GOT3 (cell line): ENCODE results near the gene PIGQ.
A peak's percentile ranks its signal among the peaks of the same experiment; 100 is the strongest.
"Not testable (repeated sequence)": the region's sequence is repeated elsewhere in the genome, so short reads cannot be mapped to it uniquely, and the experiment has no call there.

Experiments
- DNase-seq: peaks from one replicate; lab custom pipeline; 2025; ENCODE audit warnings: mixed read lengths; lab: John Stamatoyannopoulos, UW

Gene PIGQ

DNA sequence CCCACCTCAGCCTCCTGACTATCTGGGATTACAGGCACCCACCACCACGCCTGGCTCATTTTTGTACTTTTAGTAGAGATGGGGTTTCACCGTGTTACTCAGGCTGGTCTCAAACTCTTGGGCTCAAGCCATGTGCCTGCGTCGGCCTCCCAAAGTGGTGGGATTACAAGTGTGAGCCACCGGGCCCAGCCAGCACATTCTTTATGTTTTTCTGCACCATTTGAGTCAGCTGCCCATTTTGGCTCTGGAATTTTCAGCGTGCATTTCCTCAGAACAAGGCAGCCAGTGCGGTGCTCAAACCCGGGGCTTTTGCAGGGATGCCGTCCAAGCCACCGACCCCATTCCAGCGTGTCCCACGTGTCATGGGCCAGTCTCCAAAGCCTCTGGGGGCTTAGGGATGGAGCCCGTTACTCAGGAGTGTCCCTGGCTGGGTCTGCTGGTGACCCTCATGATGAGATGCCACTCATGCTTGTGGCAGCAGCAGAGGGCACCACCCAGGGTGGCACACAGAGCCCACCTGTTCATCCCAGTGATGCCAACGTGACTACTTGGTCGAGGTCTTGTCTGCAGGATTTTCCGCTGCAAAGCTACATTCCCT lies 16.4 kb downstream of the PIGQ start:
- no peak for DNase-seq

DNA sequence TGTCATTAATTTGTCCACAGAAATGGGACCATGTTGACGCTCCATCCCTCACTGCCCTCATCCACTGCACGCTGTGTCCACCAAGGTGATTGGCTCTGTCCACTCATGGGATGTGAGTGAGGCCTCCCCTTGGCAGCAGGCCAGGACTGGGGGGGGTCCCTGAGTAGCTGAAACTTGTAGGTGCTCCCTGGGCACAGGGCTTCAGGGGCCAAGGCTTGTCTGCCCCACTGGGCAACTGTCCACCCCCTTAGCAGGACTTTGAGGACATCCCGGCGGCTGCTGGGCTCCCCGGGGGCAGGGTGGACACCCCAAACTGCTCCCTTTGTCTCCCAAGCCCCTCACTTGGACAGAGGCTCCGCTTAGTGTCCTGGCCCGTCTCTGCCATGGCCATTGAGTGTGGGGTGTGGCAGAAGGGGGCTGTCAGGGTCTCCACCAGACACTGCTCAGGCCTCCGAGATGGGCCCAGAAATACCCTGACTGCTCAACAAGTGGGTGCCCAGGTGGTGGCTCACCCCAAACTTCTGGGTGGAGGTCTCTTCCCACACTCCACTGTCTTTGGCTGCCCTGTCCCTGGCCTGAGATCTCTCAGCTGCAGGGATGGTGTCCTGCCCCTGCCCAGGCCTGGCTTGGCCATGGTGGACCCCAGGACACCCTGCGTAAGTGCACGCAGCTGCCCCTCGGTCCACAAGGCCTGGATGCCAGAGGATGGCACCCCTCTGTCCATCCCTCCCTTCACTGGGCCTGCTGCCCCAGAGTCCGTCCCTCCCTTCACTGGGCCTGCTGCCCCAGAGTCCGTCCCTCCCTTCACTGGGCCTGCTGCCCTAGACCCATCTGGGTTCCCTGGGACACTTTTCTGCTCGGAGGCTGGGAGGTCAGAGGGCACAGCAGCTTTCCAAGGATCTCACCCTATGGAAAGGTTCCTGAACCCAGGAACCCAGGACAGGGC lies 17.1 kb downstream of the PIGQ start:
- no peak for DNase-seq

DNA sequence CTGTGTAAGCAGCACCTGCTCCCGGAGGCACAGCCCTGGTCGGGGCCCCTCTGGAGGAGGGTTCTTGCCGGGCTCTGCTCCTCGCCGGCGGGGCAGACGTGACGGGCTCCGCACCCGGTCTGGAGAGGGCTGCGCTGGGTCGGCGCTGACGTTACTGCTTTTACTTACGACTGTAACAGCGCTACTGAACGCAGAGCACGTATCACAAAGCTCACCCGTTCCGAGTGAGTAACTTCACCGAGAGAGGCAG lies 18.8 kb downstream of the PIGQ start:
- no peak for DNase-seq

DNA sequence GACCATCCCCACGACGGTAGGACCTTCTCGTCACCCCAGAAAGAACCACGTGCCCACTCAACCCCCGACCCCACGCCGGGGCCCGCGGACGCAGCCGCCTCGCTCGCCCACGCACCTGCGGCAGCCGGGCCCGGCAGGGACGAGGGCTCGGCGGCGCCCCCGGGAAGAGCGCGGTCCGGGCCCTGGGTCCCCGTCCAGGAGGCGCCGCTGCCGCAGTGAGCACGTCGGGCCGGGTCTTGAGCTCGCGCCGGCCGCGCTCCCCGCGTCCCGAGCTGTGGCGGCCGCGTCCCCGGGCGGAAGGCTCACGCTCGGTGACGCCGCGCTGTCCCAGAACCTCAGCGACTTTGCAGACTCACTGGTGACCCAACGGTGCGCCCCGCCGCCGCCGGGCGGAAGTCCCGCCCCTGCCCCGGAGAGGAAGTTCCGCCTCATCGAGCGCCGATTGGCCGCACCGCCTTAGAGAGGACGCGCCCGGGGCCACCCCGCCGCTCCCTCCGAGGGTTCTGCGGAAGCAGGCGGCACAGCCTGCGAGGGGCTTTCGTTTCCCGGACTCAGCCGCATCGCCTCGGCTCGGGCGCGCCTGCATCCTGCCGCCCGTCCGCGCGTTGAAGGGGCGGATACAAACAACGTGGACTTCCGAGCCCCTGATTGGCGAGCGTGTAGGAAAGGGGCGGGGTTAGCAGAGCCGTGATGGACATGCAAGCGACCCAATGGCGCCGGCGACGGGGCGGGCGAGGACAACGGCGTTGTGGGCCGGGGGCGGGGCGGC lies 19.3 kb downstream of the PIGQ start:
- peak; percentile 98 for DNase-seq

DNA sequence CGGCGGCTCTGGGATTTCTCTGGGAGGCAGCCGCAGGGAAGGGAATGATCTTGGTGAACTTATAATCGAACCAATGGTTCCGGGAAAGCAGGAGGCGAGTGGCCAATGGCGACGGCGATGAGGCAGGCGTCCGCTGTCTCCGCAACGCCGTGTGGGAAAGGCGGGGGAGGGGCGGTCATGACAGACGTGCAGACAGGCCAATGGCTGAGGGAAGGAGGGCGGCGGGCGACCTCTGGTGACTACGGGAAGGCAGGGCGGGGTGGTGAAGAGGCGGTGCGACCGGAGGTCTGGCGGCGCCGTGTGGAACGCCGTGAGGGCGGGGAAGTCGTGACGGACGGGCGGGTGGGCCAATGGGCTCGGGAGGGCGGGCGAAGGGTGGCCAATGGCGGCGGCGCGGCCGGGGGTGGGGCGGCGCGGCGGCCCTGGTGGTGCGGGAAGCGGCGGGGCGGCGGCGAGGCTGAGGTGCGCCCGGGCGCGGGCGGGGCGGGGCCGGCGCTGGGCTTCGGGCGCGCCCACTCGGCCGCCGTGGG lies 20.0 kb downstream of the PIGQ start, which contains the start of gene RAB40C:
Gene RAB40C (plus strand): TSS at position 409 of the 530 bp plus-strand sequence. CDS start 226 bp downstream, outside the sequence.
- DNase-seq: peak; percentile 98

DNA sequence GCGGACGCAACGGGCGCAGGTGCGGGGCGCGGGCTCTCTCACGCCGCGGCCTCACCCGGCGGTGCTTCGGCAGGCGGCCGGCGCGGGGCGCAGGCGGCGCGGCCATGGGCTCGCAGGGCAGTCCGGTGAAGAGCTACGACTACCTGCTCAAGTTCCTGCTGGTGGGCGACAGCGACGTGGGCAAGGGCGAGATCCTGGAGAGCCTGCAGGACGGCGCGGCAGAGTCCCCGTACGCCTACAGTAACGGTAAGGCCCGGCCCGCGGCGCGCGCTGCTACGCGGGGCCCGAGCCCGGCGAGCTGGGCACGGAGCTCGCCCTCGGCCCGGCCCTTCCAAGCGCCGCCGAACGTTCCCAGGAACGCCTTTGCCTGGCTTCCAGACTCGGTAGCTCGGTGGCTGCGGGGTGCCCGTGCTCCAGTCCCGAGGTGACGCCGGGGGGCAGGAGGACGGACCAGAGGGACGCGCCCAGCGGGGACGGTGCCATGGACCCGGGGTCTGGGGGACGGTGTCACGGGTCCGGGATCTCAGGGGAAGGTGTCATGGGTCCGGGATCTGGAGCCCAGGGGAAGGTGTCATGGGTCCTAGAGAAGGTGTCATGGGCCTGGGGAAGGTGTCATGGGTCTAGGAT lies 20.5 kb downstream of the PIGQ start:
- no peak for DNase-seq

DNA sequence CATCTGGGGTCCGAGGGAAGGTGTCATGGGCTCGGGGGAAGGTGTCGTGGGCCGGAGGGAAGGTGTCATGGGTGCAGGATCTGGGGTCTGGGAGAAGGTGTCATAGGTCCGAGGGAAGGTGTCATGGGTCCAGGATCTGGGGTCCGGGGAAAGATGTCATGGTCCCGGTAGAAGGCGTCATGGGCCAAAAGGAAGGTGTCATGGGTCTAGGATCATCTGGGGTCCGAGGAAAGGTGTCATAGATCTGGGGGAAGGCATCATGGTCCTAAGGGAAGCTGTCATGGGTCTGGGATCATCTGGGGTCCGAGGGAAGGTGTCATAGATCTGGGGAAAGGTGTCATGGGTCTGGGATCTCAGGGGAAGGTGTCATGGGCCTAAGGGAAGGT lies 21.0 kb downstream of the PIGQ start:
- DNase-seq: no peak

DNA sequence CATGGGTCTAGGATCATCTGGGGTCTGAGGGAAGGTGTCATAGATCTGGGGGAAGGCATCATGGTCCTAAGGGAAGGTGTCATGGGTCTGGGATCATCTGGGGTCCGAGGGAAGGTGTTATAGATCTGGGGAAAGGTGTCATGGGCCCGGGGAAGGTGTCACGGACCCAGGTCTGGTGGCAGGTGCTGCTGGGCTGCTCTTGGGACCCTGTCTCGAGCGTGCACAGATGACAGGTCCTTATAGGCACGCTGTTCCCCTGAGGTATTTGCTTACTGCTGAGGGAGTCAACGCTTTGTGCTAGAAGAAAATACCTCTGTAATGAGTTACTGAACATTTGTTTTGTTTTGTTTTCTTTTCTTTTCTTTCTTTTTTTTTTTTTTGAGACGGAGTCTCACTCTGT lies 21.5 kb downstream of the PIGQ start:
- DNase-seq: no peak

DNA sequence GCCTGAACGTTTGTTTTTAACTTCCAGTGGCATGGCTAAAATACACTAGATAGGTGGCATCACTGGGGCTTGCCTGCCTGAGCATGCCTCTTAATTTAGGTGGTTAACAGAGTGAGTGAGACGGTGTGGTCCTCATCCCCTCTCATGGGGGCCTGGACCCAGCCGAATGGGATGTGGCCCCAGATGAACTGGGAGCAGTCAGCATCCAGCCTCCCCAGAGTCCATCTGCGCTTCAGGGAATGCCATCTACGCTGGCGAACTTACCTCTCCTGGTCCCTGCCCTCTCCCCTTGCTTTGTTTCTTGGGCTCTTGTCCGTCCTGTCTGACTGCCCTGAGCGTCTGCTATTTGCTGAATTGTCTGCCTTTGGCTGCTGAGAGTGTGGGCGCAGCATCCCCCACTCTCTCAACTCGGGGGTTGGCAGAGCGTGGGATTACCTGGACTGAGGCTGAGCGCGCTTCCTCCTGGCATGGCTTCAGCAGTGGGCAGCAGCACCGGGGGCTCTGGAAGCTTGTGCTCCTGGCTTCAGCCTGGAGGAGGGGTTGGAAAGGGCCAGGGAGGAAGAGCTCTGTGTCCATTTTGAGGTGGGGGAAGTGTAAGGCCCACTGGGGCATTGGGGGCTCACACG lies 22.2 kb downstream of the PIGQ start:
- no peak for DNase-seq

DNA sequence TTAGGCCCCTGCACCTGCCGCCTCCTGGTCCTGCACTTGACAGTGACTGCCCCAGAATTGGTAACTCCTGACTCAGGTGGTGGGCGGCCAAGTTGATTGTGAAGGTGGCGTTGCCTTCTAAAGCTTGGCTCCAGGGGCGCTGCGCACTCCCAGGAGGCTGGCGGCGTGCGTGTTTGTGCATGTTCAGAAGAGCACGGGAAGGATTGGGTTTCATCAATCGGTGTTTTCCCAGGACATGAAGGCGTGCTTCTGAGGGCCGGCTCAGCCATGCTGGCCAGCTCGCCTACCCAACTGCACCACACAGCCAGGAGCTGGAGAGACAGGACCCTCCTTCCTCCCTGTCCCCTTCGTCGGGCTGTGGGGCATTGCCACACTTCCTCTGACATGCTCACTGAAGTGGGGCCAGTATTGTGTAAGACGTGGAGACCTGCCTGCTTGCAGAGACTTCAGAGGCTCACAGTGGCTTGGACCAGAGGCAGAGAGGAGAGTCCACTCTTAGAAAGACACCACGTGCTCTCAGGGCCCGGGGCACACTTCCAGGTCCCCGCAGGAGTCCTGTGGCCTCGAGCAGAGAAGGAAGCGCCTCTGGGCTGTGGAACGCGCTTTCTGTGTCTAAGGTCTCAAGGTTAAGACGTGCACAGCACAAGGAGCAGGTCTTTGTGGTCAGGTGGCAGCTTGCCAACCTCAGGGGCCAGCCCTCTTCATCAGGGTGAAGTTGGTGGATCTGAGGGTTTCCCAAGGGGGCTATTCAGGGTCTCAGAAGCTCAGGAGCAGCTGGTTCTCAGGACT lies 22.9 kb downstream of the PIGQ start:
- no peak for DNase-seq

DNA sequence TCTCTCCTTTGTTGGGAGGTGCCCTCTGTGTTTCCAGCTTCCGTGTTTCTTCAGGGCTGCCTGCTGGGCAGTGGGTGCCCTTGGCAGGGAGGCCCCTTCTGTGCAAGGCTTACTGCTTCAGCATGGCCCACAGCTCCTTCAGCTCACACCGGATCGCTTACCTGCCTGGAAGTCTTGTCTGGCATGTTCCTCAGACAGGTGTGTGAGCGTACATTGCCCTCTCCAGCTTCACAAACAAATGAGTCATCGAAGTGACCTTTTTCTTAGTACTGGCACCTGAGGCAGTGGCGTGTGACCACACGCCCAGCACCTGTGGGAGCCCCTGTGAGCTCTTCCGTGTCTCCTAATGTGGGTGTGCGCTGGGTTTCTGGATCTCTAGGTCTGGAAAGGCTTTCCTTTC lies 23.6 kb downstream of the PIGQ start:
- DNase-seq: no peak

DNA sequence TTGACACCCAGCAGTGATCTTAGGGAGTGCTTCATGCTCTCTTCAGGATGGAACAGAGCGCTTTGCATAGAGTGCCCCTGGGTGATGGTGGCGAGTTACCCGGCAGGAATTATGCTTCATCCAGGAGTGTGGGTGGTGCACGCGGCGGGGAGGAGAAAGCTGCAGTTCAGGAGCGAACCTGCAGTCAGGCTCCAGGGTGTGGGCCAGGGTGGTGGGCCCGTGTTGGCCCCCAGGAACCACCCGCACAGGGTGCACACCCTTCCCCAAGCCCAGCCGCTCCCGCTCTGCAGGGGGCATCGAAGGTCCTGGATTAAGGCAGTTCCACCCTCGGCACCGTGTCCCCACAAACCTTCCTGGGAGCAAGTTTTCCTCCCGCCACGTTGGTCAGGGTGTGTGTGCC lies 24.0 kb downstream of the PIGQ start:
- no peak for DNase-seq

DNA sequence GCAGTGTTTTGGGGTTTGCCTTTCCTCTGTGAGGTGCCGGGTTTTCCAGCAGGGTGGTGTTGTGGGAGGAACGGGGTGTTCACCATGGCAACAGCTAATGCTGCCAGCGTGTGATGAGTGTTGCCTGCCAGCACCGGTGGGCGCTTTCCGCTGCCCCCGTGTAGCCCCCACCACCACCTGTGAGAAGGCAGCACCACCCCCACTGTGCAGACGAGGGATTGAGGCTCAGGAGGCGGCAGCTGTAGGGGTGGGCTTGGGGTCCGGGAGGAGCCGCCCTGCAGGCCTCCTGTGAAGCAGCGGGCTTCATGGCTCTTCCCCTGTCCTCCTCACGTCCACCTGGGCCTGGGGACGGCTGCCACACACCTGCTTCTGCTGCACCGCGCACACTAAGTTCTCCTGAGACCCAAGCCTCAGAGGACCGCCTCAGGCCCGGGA lies 25.3 kb downstream of the PIGQ start:
- DNase-seq: no peak

DNA sequence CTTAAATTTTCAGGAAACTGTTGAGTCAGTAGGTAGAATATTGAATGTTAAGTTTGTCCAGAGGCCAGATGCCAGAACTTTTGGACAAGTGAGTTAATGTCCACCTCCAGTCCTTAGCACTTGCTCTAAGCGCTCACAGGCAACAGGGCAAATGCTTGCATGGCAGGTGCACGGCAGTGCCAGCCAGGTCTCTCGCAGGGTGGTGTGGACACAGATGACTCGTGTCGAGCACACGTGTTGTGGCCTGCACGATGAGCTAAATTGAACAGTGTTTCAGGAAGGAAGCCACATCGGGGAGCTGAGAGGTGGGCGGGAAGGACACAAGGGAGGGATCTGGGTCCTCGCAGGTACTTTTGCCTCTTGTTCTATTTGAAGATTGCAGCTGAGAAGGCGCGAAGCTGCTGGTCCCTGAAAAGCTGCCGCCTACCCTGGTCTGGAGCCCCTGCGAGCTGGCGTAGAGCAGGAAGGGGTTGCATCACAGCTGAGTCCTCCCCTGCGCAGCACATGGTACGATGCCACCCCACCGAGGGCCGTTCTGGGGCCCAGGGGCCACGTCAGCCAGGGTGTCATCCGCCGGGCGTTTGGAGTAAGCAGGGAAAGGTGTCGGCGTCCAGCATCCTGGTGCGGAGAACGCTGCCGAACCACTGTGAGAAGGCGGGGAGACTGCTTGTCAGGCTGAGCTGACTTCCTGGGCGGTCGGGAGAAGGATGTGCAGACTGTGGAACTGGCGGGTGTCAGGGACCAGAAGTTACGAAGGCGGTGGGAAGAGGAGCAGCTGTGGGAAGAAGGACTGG lies 26.4 kb downstream of the PIGQ start:
- no peak for DNase-seq

DNA sequence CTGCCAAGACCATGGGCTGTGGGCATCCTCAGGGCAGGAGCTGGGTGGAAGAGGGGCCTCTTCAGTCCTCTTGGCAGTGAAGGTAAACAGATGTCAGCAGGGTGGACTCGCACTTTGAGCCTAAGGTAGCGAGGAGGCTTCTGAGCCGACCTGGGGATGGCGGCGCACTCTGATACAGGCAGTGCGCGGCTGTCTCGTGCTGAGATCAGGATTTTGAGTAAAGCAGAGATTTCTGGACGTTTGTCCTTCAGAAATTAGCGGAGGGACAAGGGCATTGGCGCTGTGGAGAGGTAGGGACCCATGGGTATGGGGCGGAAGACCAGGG lies 26.9 kb downstream of the PIGQ start:
- DNase-seq: no peak

DNA sequence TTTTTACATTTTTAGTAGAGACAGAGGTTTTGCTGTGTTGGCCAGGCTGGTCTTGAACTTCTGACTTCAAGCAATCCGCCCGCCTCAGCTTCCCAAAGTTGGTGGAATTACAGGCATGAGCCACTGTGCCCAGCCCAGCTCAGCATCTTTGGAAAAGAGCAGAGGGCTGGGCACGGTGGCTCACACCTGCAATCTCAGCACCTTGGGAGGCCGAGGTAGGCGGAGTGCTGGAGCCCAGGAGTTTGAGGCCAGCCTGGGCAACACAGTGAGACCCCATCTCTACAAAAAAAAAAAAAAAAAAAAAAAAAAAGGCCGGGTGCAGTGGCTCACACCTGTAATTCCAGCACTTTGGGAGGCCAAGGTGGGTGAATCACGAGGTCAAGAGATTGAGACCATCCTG lies 27.9 kb downstream of the PIGQ start:
- DNase-seq: not testable (repeated sequence)

DNA sequence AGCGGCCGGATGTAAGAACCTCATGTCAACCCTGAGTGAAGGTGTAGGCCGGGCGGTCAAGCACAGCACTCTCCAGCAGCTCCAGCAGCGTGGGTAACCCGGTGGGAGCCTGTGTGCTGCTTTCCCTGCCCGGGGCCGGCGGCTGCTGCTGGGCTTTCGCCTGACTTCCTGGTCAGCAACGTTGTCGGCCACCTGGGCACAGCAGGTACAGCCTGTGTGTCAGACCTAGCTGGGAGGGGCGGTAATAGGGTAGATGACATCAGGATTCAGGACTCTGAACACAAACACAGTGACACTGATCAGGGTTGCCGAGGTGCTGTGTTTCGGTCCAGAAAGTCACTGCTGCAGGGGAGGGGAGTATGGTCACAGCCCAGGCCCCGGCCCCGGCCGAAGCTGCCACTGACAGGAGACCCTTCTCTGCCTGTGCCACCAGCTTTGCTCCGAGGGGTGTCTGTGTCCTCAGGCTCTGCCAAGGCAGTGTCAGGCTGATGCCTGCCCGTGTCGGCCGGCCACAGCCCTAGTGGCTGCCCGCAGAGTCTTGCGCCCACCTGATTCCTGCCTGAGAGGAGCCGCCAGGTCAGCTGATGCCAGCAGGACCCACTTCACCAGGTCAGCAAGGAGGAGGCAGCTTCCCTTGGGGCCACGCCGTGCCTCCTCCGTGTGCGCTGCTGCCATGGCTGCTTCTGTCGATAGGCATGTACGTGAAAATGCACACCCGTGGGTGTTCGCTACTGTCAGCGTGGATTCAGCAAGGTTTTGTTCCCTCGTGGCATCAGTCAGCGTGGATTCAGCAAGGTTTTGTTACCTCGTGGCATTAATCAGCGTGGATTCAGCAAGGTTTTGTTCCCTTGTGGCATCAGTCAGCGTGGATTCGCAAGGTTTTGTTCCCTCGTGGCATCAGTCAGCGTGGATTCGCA lies 29.3 kb downstream of the PIGQ start:
- DNase-seq: no peak

DNA sequence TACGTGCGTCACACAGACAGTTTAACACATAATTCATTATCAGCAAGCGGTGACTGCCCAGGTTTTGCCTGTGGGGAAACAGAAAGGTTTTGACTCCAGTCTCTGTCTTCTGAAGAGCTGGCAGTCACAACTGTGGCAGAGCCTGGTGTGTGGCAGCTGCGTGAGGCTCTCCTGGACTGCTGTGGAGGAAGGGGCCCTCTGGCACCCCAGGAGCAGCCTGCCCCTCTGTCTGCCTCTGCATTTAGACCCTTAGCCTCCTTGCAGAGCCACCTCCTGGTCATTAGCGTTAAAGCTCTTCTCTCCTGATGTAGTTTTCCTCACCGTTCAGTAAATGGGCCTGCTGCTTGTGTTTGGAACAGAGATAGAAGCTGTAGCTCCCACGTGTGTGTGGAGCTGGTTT lies 31.0 kb downstream of the PIGQ start:
- no peak for DNase-seq

DNA sequence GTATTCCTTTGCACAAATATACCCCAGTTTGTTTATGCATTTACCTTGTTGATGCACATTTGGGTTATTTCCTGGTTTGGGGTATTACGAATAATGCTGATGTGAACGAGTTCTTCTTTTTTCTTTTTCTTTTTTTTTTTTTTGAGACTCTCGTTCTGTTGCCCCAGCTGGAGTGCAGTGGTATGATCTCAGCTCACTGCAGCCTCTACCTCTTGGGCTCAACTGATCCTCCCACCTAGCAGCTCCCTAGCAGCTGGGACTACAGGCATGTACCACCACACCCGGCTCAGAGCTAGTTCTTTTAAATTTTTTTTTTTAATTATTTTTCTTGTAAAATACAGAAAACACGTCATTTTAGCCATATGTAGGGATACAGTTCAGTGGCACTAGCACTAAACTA lies 34.2 kb downstream of the PIGQ start:
- no peak for DNase-seq
